DOHH2 (cell line): ENCODE measurements around the gene ZFAND2A.

Experiments used
- H3F3A ChIP-seq: fragments of 200-600 bp; sonication (generic), shearing (Covaris generic); 2 replicates; pipeline ENCODE4 v1.6.0; 2016; ENCODE audit warnings: antibody characterized with exemption, mild to moderate bottlenecking; ENCODE audit not compliant: control insufficient read depth, insufficient read depth
- H3K27ac ChIP-seq: fragments of 200-600 bp; sonication (generic); 2 replicates; pipeline ENCODE4 v1.5.1; 2014; ENCODE audit warnings: low read depth, mild to moderate bottlenecking, low read length, moderate library complexity
- H3K27me3 ChIP-seq: fragments of 200-600 bp; sonication (generic); 2 replicates; pipeline ENCODE4 v1.6.1; 2014; ENCODE audit warnings: mild to moderate bottlenecking, low read length, mixed read lengths; ENCODE audit not compliant: control insufficient read depth
- H3K36me3 ChIP-seq: fragments of 200-600 bp; sonication (generic); 2 replicates; pipeline ENCODE4 v1.6.1; 2014; ENCODE audit warnings: mild to moderate bottlenecking, low read length, moderate library complexity, mixed read lengths; ENCODE audit not compliant: control insufficient read depth
- H3K4me1 ChIP-seq: fragments of 200-600 bp; sonication (generic); 2 replicates; pipeline ENCODE4 v1.6.1; 2014; ENCODE audit warnings: mild to moderate bottlenecking, low read length, mixed read lengths; ENCODE audit not compliant: control insufficient read depth
- H3K4me2 ChIP-seq: fragments of 200-600 bp; sonication (generic); 2 replicates; pipeline ENCODE4 v1.6.0; 2014; ENCODE audit warnings: mild to moderate bottlenecking, low read length, moderate library complexity
- H3K4me3 ChIP-seq: fragments of 200-600 bp; sonication (generic); 2 replicates; pipeline ENCODE4 v1.5.1; 2014; ENCODE audit warnings: mild to moderate bottlenecking, low read length, mixed read lengths
- H3K79me2 ChIP-seq: fragments of 200-600 bp; sonication (generic); 2 replicates; pipeline ENCODE4 v1.6.1; 2014; ENCODE audit warnings: mild to moderate bottlenecking, low read length, mixed read lengths; ENCODE audit not compliant: control insufficient read depth
- H3K9me2 ChIP-seq: fragments of 200-600 bp; sonication (generic); replicated peaks from 2 replicates; pipeline ENCODE4 v1.6.1; 2014; ENCODE audit warnings: mild to moderate bottlenecking, low read length, mixed read lengths; ENCODE audit not compliant: control insufficient read depth
- H3K9me3 ChIP-seq: fragments of 200-600 bp; sonication (generic); 2 replicates; pipeline ENCODE4 v1.6.1; 2014; ENCODE audit warnings: antibody characterized with exemption, low read length, mixed read lengths; ENCODE audit not compliant: control insufficient read depth, insufficient read depth
- H4K20me1 ChIP-seq: fragments of 200-600 bp; sonication (generic); 2 replicates; pipeline ENCODE4 v1.6.0; 2014; ENCODE audit warnings: low read depth, mild to moderate bottlenecking, antibody characterized with exemption, low read length, moderate library complexity; ENCODE audit not compliant: control insufficient read depth, insufficient read depth
- CTCF ChIP-seq: fragments of 200-600 bp; sonication (generic); IDR thresholded peaks from one replicate; pipeline ENCODE4 v1.5.1; 2014; ENCODE audit warnings: antibody characterized with exemption, mild to moderate bottlenecking, low read depth, low read length; ENCODE audit not compliant: poor library complexity, severe bottlenecking
- EZH2phosphoT487 ChIP-seq: fragments of 200-600 bp; sonication (generic); IDR thresholded peaks from 2 replicates; pipeline ENCODE4 v1.6.1; 2017; ENCODE audit warnings: borderline replicate concordance, mild to moderate bottlenecking, antibody characterized with exemption, low read length, moderate library complexity, mixed read lengths

Gene ZFAND2A

GRCh38 chr7:1121886-1122831, 37.8 kb downstream of the ZFAND2A start:
- Histone ChIP-seq H3K27me3 (no peaks in the 10 kb centered on the region), H3K4me1 (peaks cover 6% of the 10 kb centered on the region), H3K4me2 (no peak overlapping the region), H3K79me2 (peaks cover 38% of the 10 kb centered on the region), H3K9me3 (no peaks in the 10 kb centered on the region), H3K27ac (no peak overlapping the region), H3F3A (0 out of 2 replicates have a peak, but pooled peaks cover 4% of the 10 kb centered on the region), H4K20me1 (peaks cover 7% of the 10 kb centered on the region; the same call in 1 of the 2 replicates), H3K9me2 (no peaks in the 10 kb centered on the region), H3K36me3 (peaks cover 23% of the 10 kb centered on the region), H3K4me3 (no peak overlapping the region)
- no peak for TF ChIP-seq CTCF
- TF ChIP-seq EZH2phosphoT487: no peak

GRCh38 chr7:1121476-1121875, 38.5 kb downstream of the ZFAND2A start:
- Histone ChIP-seq H3K4me1 (peaks cover 6% of the 10 kb centered on the region), H3K4me2 (no peak overlapping the region), H3K36me3 (peaks cover 17% of the 10 kb centered on the region), H3K4me3 (no peak overlapping the region), H3K27ac (no peak overlapping the region), H3K9me2 (no peaks in the 10 kb centered on the region), H3K79me2 (peaks cover 40% of the 10 kb centered on the region), H3K27me3 (no peaks in the 10 kb centered on the region), H3F3A (0 out of 2 replicates have a peak, but pooled peaks cover 3% of the 10 kb centered on the region), H4K20me1 (peaks cover 7% of the 10 kb centered on the region; the same call in 1 of the 2 replicates), H3K9me3 (no peaks in the 10 kb centered on the region)
- no peak for TF ChIP-seq CTCF
- no peak for TF ChIP-seq EZH2phosphoT487

GRCh38 chr7:1120791-1121190, 39.2 kb downstream of the ZFAND2A start:
- TF ChIP-seq EZH2phosphoT487 (no peak), CTCF (no peak)
- no peaks in the 10 kb centered on the region for H3K9me3 ChIP-seq
- H3F3A ChIP-seq: 0 out of 2 replicates have a peak, but pooled peaks cover 3% of the 10 kb centered on the region
- H3K4me2 ChIP-seq: no peak overlapping the region
- no peak overlapping the region for H3K4me3 ChIP-seq
- no peaks in the 10 kb centered on the region for H3K9me2 ChIP-seq
- H3K27me3 ChIP-seq: no peaks in the 10 kb centered on the region
- peaks cover 6% of the 10 kb centered on the region for H3K4me1 ChIP-seq
- peaks cover 7% of the 10 kb centered on the region; the same call in 1 of the 2 replicates for H4K20me1 ChIP-seq
- H3K79me2 ChIP-seq: peaks cover 44% of the 10 kb centered on the region
- no peak overlapping the region for H3K27ac ChIP-seq
- peaks cover 15% of the 10 kb centered on the region for H3K36me3 ChIP-seq
